ENCODE results near the gene FRY.
A peak's percentile ranks its signal among the peaks of the same experiment; 100 is the strongest.

The FRY gene

GRCh38 chr13:32086791-32087441, 55.3 kb downstream of the FRY start:
- DNase-seq (ENCODE audit: low spot score), result no peak

GRCh38 chr13:32087955-32088747, 56.6 kb downstream of the FRY start:
- no peak for DNase-seq (ENCODE audit: low spot score)

- DNase-seq (ENCODE audit: low spot score), result no peak
Observed at GRCh38 chr13:32092496-32092895, 60.9 kb downstream of the FRY start.

GRCh38 chr13:32093006-32093405, 61.4 kb downstream of the FRY start:
- no peak for DNase-seq (ENCODE audit: low spot score)

GRCh38 chr13:32098272-32098671, 66.7 kb downstream of the FRY start:
- DNase-seq (ENCODE audit: low spot score), result no peak

GRCh38 chr13:32105653-32106313, 74.2 kb downstream of the FRY start:
- DNase-seq (ENCODE audit: low spot score), result no peak

GRCh38 chr13:32107474-32107873, 75.9 kb downstream of the FRY start:
- DNase-seq (ENCODE audit: low spot score), result no peak

GRCh38 chr13:32107973-32108372, 76.4 kb downstream of the FRY start:
- DNase-seq (ENCODE audit: low spot score), result no peak

DNA sequence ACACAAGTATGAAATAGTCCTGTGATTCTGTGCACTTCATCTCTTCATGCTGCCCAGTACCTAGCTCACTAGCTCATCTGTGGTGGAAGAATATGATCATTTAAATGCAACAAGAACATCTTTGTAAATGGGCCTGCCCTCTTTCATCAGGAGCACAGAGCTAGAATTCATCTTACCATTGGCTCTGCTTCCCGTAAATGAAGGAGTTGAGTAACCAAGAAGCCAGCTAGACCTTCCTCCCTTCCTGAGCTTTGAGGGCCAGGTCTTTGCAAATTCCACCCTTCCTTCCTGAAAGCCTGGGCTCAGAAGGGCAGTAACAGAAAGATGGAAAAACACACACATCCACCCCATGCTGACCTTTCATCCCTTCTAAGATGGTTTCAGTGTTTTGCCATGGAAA, 82.0 kb downstream of the FRY start:
- no peak for DNase-seq (ENCODE audit: low spot score)

GRCh38 chr13:32114284-32114950, 82.8 kb downstream of the FRY start:
- no peak for DNase-seq (ENCODE audit: low spot score)

- DNase-seq (ENCODE audit: low spot score), result no peak
Observed at GRCh38 chr13:32115066-32115465, 83.5 kb downstream of the FRY start.

GRCh38 chr13:32116210-32116609, 84.6 kb downstream of the FRY start:
- DNase-seq (ENCODE audit: low spot score), result no peak

DNA sequence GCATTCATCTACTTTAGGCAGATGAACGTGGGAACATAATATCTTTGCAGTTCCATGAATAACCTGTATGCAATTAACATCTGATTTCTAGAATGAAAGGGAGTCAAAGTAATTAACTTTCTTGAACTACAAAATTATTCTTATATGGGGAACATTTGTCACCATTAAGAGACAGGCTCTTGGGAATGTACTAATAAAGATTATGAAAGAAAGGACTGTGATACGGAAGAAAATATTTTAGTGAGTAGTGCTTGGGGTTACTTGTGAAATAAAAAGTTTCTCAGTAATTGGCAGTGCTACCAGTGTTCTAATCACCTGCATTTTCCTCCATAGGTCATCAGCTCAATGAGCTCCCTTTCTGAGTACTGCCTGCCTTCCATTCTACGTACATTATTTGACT, 85.4 kb downstream of the FRY start:
- no peak for DNase-seq (ENCODE audit: low spot score)

GRCh38 chr13:32117701-32118100, 86.1 kb downstream of the FRY start:
- no peak for DNase-seq (ENCODE audit: low spot score)

- no peak for DNase-seq (ENCODE audit: low spot score)
Observed at GRCh38 chr13:32121316-32121715, 89.7 kb downstream of the FRY start.

- DNase-seq (ENCODE audit: low spot score), result no peak
Observed at GRCh38 chr13:32124743-32125142, 93.2 kb downstream of the FRY start.

DNA sequence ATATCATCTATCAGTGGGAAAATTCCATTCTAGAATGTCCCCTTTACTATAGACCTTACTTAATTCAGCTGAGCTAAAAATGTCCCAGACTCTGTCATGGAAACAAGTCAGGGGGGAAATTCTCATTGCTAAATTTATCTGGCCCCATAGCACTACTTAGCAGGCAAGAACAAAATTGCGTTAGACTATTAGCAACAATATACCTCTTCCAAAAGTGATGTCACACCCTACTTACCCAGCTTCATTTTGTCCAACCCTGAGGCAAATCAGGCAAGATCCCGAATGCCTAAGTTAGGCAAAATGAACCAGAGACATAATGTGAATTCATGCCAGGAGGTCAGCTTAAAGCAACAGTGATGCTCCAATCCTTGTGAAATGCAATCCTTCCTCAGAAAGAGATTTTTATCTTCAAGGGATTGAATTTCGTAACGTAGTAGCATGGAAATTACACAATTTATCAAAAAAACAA, 93.7 kb downstream of the FRY start:
- DNase-seq (ENCODE audit: low spot score), result peak; percentile 53

DNA sequence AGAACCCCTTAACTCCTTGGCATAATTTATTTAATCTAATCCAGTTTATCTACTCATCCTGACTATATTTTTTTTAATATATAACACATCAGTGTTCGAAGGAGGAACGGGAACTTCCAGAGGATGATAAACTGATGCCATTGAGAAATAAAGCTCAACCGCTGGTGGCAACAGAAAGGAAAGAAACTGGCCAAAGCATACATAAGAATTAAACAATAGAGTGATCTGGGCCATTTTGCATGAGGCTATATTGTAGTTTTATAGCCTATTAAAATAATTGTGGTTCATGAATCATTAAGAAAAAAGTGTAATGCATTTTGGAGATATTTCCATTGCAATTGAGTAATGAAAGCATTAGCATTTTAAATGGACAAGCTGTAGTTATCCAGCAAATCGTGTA, 94.2 kb downstream of the FRY start:
- DNase-seq (ENCODE audit: low spot score), result peak; percentile 15

DNA sequence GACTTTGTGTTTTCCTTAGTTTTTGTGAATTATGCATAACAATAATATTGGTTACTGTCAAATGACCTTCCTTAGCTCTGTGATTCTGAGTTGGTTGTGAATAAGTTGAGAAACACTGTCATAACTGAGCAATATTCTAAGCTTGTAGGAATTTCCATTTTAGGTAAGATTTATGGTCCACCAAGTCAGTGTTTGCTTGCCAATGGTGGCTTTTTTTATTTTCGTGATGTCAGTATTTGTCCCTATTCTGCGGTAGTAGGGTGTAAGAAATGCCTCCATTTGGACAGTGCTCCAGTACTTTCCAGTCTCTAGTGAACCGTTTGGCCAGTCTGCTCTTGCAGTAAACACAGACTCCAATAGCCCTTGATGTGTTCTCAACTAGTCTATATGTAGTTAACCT, 94.7 kb downstream of the FRY start:
- DNase-seq (ENCODE audit: low spot score), result no peak

GRCh38 chr13:32126756-32127155, 95.2 kb downstream of the FRY start:
- no peak for DNase-seq (ENCODE audit: low spot score)

DNA sequence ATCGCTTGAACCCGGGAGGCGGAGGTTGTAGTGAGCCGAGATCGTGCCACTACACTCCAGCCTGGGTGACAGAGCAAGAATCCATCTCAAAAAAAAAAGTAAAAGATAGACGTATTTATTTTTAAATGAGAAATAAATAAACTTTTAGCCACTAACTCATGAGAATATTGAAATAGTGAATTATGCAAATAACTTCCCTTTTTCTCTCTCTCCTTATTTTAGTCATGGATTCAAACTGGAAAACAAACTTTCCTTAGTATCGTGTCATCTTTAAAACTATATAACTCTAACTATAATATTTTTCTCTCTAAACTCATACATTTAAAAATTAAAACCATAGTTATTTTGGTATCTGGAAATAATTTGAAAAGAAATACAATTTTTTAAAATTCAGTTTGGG, 96.1 kb downstream of the FRY start:
- no peak for DNase-seq (ENCODE audit: low spot score)

DNA sequence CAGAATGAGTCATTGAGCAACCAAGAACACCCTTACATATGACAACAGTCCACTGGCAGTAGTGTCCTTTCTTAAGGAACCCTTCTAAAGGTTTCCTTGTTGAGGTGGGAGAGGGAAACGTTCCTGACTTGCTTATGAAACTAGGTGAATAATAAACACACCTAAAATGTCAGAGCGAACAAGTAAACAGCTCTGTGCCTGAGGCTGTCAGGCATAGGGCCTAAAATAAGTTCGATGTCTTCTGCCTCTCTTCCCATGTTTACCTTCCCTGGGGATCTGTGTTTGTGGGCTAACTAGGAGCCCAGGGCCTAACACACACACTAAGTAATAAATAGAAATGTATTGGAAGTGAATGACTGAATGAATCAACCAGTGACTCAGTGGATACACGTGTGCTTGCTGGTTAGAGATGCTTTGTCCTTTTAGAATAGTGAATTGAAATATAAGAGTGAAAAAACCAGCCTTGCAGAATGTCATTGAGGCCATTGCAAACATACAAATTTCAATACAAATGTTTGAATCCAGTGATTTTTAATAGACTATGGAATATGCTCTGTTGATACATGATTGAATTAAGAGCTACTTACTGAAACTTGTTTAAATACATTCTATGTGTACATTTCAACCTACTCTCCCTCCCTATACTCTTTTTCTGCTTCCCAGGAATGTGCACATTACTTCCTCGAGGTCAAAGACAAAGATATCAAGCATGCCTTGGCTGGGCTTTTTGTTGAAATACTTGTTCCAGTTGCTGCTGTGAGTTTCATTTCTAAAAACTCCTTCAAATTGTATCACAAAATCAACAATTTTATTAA, 102.9 kb downstream of the FRY start:
- DNase-seq (ENCODE audit: low spot score), result no peak
